IPS DF 6.9 (cell line): ENCODE results near the gene DBF4.

ENCODE experiments used
- DNase-seq: peaks from one replicate; pipeline ENCODE4 v3.0.0-alpha.2; 2013; ENCODE audit warnings: low read depth, low spot score
- H3K27ac ChIP-seq: one replicate; pipeline ENCODE4 v1.5.1; 2013; ENCODE audit warnings: low read length, control low read depth
- H3K27me3 ChIP-seq: 2 replicates; pipeline ENCODE4 v1.6.1; 2013; ENCODE audit warnings: mild to moderate bottlenecking, low read length; ENCODE audit not compliant: control insufficient read depth, insufficient read depth
- H3K36me3 ChIP-seq: 2 replicates; pipeline ENCODE4 v1.6.1; 2013; ENCODE audit warnings: low read length; ENCODE audit not compliant: control insufficient read depth, insufficient read depth
- H3K4me1 ChIP-seq: 2 replicates; pipeline ENCODE4 v1.6.1; 2013; ENCODE audit warnings: low read length; ENCODE audit not compliant: control insufficient read depth, insufficient read depth
- H3K4me3 ChIP-seq: 2 replicates; pipeline ENCODE4 v1.5.1; 2013; ENCODE audit warnings: mild to moderate bottlenecking, low read length
- H3K9me3 ChIP-seq: 2 replicates; pipeline ENCODE4 v1.6.1; 2013; ENCODE audit warnings: low read length, inconsistent platforms; ENCODE audit not compliant: control insufficient read depth, insufficient read depth

The DBF4 gene

DNA sequence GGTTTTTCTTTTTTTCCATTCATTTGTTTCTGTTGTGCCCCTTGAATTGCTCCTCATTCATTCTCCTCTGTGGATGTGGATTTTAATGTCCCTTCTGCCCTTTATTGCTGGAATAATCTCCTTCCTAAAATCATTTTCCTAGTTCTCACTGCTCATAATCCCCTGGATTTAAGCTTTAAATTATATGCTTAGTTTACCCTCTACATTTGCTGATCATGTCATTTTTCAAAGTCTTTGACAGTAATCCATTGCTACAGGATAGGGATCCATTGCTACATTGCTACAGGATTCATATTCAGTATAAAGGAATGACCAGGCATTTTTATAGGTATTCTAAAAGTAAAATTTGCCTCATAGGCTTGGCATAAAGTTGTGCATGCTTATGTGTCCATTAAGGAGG lies 72.1 kb downstream of the DBF4 start:
- Histone ChIP-seq H3K36me3 (no peaks in the 10 kb centered on the region), H3K4me1 (no peaks in the 10 kb centered on the region), H3K9me3 (no peaks in the 10 kb centered on the region), H3K27ac (no peak overlapping the region), H3K4me3 (no peak overlapping the region), H3K27me3 (no peaks in the 10 kb centered on the region)
- DNase-seq = no peak
